Measurements from ENCODE around the gene GAK.

Gene GAK

DNA sequence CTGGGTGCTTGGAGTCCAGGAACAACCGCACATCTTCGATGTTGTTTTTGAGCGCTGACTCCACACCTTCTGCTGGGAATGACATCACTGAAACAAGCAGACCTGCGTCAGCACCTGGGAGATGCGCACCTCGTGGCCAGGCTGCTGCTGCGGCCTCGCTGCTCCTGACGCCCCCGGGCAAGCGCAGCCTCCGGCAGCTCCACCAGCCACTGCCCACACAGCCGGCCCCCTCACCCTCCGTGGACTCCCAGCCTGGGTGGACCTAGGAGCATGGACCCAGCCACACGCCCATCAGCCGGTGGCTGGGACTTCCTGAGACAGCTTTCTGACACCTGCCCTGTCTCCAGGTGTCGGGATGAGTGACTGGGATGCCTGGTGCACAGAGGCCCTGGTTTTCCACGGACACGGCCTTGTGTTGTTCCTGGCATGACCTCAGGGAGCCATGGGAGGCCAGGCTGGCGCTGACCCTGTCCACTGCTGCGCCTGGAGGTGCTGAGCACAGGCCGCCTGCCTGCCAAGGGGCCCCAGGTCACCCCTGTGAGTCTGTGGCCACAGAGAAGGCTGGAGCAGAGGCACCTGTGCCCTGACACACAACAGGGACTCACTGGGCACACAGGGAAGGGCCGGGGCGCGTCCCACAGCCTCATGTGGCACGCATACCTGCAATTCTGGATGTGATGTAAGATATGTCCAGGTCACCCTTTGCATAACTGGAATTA lies 48.6 kb downstream of the GAK start:
- no peak overlapping the region for H3K4me3 ChIP-seq (ENCODE audit: low read depth, low read length)
- TF ChIP-seq, protein P1, sequence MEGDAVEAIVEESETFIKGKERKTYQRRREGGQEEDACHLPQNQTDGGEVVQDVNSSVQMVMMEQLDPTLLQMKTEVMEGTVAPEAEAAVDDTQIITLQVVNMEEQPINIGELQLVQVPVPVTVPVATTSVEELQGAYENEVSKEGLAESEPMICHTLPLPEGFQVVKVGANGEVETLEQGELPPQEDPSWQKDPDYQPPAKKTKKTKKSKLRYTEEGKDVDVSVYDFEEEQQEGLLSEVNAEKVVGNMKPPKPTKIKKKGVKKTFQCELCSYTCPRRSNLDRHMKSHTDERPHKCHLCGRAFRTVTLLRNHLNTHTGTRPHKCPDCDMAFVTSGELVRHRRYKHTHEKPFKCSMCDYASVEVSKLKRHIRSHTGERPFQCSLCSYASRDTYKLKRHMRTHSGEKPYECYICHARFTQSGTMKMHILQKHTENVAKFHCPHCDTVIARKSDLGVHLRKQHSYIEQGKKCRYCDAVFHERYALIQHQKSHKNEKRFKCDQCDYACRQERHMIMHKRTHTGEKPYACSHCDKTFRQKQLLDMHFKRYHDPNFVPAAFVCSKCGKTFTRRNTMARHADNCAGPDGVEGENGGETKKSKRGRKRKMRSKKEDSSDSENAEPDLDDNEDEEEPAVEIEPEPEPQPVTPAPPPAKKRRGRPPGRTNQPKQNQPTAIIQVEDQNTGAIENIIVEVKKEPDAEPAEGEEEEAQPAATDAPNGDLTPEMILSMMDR (IDR thresholded peaks at IDR 0.05; ENCODE audit: control insufficient read depth, extremely low read depth, insufficient read depth) = no peak
- no peak for DNase-seq (ENCODE audit: low read depth)

DNA sequence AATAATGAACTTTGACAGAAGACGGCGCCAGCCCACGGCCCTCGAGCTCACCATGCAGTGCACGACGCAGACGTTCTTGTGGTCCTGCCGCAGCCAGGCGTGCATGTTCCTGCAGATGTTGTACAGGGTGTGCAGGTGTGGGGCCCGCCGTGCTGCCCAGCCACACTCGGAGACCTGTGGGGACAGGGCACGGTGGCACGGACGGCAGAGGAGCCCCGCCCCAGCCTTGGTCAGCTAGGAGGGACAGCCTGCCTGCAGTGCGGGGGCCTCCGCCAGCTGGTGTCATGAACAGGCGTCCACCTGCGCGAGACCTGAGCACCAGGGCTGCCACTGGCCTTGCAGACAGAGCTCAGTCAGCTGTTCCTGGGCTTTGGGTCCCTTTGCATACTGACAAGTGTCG lies 49.5 kb downstream of the GAK start:
- TF ChIP-seq, protein P1 (IDR thresholded peaks at IDR 0.05; ENCODE audit: control insufficient read depth, extremely low read depth, insufficient read depth) = no peak
- no peak for DNase-seq (ENCODE audit: low read depth)
- no peak overlapping the region for H3K4me3 ChIP-seq (ENCODE audit: low read depth, low read length)

DNA sequence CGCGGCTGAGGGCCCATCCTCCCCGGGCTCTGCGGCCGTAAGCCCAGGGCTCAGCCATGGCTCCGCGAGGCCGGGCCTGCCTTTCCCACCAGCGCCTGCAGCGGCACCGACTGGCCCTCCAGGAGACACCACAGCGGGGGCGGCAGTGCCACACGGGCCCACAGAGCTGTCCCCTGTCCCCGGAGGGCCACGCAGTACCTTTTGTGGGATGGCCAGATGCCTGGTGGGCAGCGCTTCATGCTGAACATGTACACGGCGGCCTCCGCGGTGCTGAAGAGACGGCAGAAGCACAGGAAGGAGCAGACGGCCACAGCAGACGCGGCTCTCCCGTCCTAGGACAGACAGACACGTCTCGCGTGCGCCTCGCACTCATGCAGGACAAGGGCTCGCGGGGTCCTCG lies 50.4 kb downstream of the GAK start:
- no peak for DNase-seq (ENCODE audit: low read depth)
- TF ChIP-seq, protein P1 (IDR thresholded peaks at IDR 0.05; ENCODE audit: control insufficient read depth, extremely low read depth, insufficient read depth) = no peak
- no peak overlapping the region for H3K4me3 ChIP-seq (ENCODE audit: low read depth, low read length)

DNA sequence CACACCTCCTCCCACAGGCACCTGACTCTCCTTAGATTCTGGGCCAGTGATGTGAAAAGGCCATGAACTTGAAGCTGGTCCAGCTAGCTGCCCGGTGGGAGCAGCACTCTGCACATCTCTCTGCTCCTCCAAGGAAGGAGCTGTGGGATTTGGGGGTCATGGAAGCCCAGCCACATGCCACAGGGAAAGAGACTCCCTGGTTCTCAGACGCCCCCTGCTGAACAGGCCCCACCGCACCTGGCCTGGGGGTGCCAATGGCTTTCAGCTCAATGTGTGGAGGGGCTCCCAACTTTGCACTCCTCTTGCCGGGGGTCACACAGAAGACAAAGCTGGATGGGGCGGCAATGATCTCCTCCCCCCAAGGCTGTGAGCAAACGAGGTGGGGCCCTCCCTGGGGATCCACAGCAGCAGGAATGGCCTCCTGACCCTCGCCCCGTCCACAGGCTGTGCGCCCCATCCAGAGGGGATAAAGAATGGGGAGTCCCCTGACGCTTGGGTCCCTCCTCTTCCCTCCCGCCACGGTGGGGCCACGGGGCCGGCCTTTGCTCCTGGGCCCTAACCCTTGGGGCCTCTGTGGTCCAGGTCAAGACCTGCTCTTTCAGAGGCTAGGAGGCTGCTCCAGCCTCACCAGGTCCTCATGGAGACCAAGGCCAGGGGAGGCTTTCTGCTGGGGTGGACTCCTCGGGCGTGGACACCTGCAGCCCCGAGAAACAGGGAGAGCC lies 51.3 kb downstream of the GAK start:
- TF ChIP-seq, protein P1 (IDR thresholded peaks at IDR 0.05; ENCODE audit: control insufficient read depth, extremely low read depth, insufficient read depth) = no peak
- no peak overlapping the region for H3K4me3 ChIP-seq (ENCODE audit: low read depth, low read length)

DNA sequence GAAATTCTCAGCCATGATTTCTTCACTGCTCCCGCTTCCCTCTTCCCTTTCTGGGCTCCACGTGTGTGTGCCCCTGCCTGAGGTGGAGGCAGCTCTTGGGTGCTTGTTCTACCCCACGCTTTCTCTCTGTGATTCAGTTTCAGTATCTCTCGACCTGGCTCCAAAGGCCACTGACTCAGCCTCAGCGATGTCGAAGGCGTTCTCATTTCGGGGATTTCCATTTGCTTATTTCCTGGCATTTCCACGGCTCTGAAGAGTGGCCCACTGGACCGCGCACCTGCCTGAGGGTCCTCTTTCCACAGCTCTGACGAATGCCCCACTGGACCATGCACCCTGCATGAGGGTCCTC lies 52.4 kb downstream of the GAK start:
- TF ChIP-seq, protein P1 (IDR thresholded peaks at IDR 0.05; ENCODE audit: control insufficient read depth, extremely low read depth, insufficient read depth) = no peak
- H3K4me3 ChIP-seq (ENCODE audit: low read depth, low read length) = no peak overlapping the region
- DNase-seq (ENCODE audit: low read depth) = no peak

More for the DNA sequence above, 51.3 kb downstream of the GAK start:
- DNase-seq (ENCODE audit: low read depth) = no peak

DNA sequence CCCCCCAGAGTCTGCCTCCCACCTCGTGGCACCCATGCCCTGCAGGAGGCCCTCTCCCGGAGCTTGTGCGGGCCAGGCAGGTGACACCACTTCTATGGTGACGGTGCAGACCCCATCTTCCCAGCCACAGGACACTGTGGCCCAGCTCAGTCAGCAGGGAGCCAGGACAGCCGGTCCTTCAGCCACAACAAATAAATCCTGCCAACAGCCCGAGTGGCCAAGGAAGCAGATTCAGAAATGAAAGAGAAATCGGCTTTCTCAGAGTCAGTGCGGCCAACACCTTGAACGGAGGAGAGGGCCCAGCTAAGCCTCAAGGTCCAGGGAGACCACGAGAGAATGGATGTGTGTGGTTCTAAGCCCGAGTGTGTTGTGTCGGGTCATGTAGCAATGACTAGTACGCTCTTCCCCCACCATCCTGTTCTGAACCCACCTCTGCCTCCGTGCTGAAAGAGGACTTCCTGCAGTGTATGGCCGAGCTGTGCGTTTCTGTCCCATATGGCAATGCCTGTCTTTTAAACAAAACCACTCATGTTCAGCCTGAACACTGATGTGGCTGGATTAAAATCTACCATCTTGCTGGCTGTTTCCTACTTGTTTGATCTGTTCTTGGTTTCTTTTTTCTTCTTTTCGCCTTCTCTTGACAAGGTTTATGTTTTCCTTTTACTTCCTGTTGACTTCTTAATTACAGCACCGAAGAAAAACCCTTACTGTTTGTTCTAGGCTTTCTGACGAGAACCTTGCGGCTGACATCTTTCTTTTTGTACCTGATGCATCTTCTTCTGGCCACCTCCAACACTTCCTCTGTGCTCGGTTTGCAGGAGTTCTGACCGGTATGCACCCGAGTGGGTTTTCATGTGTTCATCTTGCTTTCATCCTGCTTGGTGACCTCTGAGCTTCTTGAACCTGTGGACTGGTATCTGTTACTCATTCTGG lies 53.1 kb downstream of the GAK start:
- DNase-seq (ENCODE audit: low read depth) = no peak
- H3K4me3 ChIP-seq (ENCODE audit: low read depth, low read length) = no peak overlapping the region
- TF ChIP-seq, protein P1 (IDR thresholded peaks at IDR 0.05; ENCODE audit: control insufficient read depth, extremely low read depth, insufficient read depth) = no peak

Measured in LNCaP clone FGC (cell line).